ENCODE measurements around the gene CCNH.

CCNH gene

DNA sequence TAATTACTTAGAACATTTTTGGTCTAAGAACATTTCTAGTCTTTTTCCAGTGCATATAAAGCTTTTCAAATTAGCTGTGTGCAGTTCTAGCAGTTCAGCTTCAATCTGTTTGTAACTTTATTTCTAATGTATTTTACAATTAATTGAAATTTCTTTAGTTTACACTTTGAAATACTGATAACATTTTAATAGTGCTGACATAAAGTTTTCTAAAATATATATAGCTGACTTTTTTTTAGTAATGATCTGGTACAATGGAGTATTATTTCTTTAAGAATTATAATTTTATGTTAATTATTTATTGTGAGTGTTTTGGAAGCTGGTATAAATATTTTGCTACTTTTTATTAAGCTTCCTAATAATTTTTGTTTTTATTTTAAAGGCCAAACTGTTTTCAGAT is 43.3 kb downstream of the CCNH start:
- TF ChIP-seq, protein P1, sequence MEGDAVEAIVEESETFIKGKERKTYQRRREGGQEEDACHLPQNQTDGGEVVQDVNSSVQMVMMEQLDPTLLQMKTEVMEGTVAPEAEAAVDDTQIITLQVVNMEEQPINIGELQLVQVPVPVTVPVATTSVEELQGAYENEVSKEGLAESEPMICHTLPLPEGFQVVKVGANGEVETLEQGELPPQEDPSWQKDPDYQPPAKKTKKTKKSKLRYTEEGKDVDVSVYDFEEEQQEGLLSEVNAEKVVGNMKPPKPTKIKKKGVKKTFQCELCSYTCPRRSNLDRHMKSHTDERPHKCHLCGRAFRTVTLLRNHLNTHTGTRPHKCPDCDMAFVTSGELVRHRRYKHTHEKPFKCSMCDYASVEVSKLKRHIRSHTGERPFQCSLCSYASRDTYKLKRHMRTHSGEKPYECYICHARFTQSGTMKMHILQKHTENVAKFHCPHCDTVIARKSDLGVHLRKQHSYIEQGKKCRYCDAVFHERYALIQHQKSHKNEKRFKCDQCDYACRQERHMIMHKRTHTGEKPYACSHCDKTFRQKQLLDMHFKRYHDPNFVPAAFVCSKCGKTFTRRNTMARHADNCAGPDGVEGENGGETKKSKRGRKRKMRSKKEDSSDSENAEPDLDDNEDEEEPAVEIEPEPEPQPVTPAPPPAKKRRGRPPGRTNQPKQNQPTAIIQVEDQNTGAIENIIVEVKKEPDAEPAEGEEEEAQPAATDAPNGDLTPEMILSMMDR (conservative IDR thresholded peaks at IDR 0.05; ENCODE audit: low read depth, low read length): no peak
- H3K27ac ChIP-seq: no peak overlapping the region
- H4K20me1 ChIP-seq (ENCODE audit: insufficient read depth): no peaks in the 10 kb centered on the region
- H3K27me3 ChIP-seq (ENCODE audit: insufficient read depth, low read depth): no peaks in the 10 kb centered on the region
- H3K4me2 ChIP-seq: no peak overlapping the region
- no peaks in the 10 kb centered on the region for H3K79me2 ChIP-seq (ENCODE audit: insufficient read depth, low read depth)
- H3K36me3 ChIP-seq (ENCODE audit: insufficient read depth): peaks cover 6% of the 10 kb centered on the region; the same call in 1 of the 2 replicates
- no peak overlapping the region for H2AFZ ChIP-seq (ENCODE audit: low read depth)
- no peak overlapping the region for H3K4me3 ChIP-seq (IDR thresholded peaks at IDR 0.05; ENCODE audit: insufficient read depth, low read depth, low read length)
- no peak overlapping the region for H3K9ac ChIP-seq
- H3K4me1 ChIP-seq (ENCODE audit: low read depth, poor library complexity, severe bottlenecking): no peaks in the 10 kb centered on the region

GRCh38 chr5:87368601-87369000 is 44.1 kb downstream of the CCNH start:
- H3K9ac ChIP-seq: no peak overlapping the region
- TF ChIP-seq, protein P1 (conservative IDR thresholded peaks at IDR 0.05; ENCODE audit: low read depth, low read length): no peak
- no peak overlapping the region for H3K27ac ChIP-seq
- H3K4me3 ChIP-seq (IDR thresholded peaks at IDR 0.05; ENCODE audit: insufficient read depth, low read depth, low read length): no peak overlapping the region
- H3K4me2 ChIP-seq: no peak overlapping the region
- H3K4me1 ChIP-seq (ENCODE audit: low read depth, poor library complexity, severe bottlenecking): no peaks in the 10 kb centered on the region
- no peak overlapping the region for H2AFZ ChIP-seq (ENCODE audit: low read depth)
- H3K27me3 ChIP-seq (ENCODE audit: insufficient read depth, low read depth): no peaks in the 10 kb centered on the region
- H3K79me2 ChIP-seq (ENCODE audit: insufficient read depth, low read depth): no peaks in the 10 kb centered on the region
- no peaks in the 10 kb centered on the region for H4K20me1 ChIP-seq (ENCODE audit: insufficient read depth)
- peaks cover 6% of the 10 kb centered on the region; the same call in 1 of the 2 replicates for H3K36me3 ChIP-seq (ENCODE audit: insufficient read depth)

- Histone ChIP-seq H3K79me2 (ENCODE audit: insufficient read depth, low read depth) (no peaks in the 10 kb centered on the region), H3K4me2 (no peak overlapping the region), H3K27me3 (ENCODE audit: insufficient read depth, low read depth) (no peaks in the 10 kb centered on the region), H3K4me3 (IDR thresholded peaks at IDR 0.05; ENCODE audit: insufficient read depth, low read depth, low read length) (no peak overlapping the region), H3K36me3 (ENCODE audit: insufficient read depth) (peaks cover 6% of the 10 kb centered on the region; the same call in 1 of the 2 replicates), H2AFZ (ENCODE audit: low read depth) (no peak overlapping the region), H3K27ac (no peak overlapping the region), H4K20me1 (ENCODE audit: insufficient read depth) (no peaks in the 10 kb centered on the region), H3K4me1 (ENCODE audit: low read depth, poor library complexity, severe bottlenecking) (peaks cover 5% of the 10 kb centered on the region), H3K9ac (no peak overlapping the region)
- TF ChIP-seq, protein P1 (conservative IDR thresholded peaks at IDR 0.05; ENCODE audit: low read depth, low read length): no peak
These were observed 45.5 kb downstream of the CCNH start for GRCh38 chr5:87367243-87367642.

- Histone ChIP-seq H3K4me3 (IDR thresholded peaks at IDR 0.05; ENCODE audit: insufficient read depth, low read depth, low read length) (no peak overlapping the region), H3K79me2 (ENCODE audit: insufficient read depth, low read depth) (no peaks in the 10 kb centered on the region), H3K27ac (no peak overlapping the region), H3K4me1 (ENCODE audit: low read depth, poor library complexity, severe bottlenecking) (peaks cover 23% of the 10 kb centered on the region), H3K36me3 (ENCODE audit: insufficient read depth) (no peaks in the 10 kb centered on the region), H3K9ac (no peak overlapping the region), H4K20me1 (ENCODE audit: insufficient read depth) (no peaks in the 10 kb centered on the region), H2AFZ (ENCODE audit: low read depth) (no peak overlapping the region), H3K4me2 (no peak overlapping the region; the same call in 1 of the 2 replicates), H3K27me3 (ENCODE audit: insufficient read depth, low read depth) (no peaks in the 10 kb centered on the region)
- TF ChIP-seq, protein P1 (conservative IDR thresholded peaks at IDR 0.05; ENCODE audit: low read depth, low read length): no peak
These were observed 51.1 kb downstream of the CCNH start for GRCh38 chr5:87361536-87362213.
